AG08396 (cell line): Measurements from ENCODE around the gene ZNF205.
"Not testable (repeated sequence)": the region's sequence is repeated elsewhere in the genome, so short reads cannot be mapped to it uniquely, and the experiment has no call there.

Experiments
- DNase-seq: peaks from one replicate; pipeline ENCODE4 v3.0.0; 2012; ENCODE audit warnings: low spot score, mixed read lengths

ZNF205 gene

DNA sequence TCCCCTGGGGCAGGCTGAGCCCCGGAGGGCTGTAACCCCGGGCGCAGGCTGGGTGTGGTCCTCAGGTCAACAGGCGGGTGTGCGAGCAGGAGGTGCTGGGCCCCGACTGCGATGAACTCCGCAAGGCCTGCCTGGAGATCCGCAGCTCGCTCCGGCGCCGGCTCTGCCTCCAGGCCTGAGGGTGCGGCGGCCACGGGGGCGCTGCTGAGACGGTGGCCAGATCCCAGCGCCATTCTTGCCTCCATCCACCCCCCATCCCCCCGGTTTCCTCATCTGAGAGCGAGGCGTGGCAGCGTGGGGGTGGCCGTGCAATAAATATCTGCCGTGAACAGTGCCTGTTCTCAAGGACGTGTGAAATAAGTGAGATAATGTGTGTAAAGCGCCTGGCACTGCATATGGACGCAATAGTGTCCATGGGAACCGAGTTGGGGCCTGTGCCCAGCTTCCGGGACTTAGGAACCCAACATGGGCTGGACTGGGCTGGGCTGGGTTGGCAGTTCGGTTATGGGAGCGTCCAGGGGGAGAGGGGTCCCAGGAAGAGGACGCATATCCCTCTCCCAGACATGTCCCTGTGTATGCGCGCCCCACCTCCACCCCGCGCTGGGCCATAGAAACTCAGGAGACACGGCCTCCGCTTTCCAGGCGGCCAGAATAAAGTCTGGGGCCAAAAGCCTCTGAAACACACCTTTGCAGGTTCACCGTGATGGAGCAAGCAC lies 37.4 kb downstream of the ZNF205 start:
- DNase-seq: peak; percentile 75

- peak; percentile 99 for DNase-seq
Measured at GRCh38 chr16:3150346-3151218, 38.2 kb downstream of the ZNF205 start.

DNA sequence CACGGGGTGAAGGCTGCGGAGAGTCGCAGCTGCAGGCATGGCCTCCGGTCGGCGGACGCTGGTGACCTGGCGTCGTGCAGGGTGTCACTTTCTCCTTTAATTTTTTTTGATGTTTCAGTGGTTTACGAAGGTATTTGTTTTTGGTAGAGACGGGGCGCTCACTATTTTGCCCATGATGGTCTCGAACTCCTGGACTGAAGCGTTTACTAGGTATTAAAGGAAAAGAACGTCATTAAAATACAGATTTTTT lies 39.6 kb downstream of the ZNF205 start:
- no peak for DNase-seq

DNA sequence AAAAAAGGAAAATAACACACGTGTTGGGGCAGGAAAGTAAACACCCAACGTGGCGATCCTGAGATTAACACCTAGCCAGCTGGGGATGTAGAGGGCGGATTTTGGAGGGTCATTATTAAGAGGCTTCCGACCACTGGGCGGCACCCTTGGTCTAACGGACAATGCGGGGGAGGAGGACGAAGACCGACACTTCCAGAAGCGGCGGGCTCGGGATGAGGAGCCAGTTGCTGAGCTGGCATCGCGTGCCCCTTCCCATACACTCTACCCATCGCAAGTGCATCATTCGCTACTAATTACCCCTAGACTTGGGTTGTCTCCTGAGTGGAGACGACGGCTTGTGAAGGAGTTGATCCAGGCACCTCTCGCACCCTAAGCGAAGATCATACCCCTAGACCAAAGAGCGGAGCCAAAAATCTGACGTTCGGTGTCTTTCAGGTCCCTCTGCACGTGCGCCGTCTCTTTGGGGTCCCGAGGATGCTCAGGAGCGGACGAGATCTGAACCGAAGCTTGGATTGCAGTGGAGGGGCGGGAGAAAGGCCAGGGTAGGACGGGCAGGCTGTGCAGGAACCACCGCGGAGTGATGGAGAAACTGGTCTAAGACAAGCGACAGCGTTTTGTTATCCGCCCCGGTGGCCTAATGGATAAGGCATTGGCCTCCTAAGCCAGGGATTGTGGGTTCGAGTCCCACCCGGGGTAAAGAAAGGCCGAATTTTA lies 40.0 kb downstream of the ZNF205 start:
- DNase-seq: peak; percentile 76

- DNase-seq: no peak
Measured at GRCh38 chr16:3152991-3153368, 40.6 kb downstream of the ZNF205 start.

GRCh38 chr16:3155181-3155580 lies 42.8 kb downstream of the ZNF205 start:
- no peak for DNase-seq

DNA sequence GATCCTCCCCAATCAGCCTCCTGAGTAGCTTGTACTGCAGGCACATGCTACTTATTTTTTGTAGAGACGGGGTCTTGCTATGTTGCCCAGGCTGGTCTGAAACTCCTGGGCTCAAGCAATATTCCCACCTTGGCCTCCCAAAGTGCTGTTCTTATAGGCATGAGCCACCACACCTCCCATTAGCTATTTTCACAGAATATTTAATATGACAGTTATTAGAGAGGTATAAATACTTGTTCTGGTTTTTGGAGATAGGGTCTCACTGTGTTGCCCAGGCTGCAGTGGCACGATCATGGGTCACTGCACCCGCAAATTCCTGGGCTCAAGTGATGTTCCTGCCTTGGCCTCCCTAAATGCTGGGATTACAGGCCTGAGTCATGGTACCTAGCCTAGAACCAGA lies 43.6 kb downstream of the ZNF205 start:
- DNase-seq: no peak

- DNase-seq: peak; percentile 77
Measured at GRCh38 chr16:3157229-3158025, 45.0 kb downstream of the ZNF205 start.

GRCh38 chr16:3158026-3158509 lies 45.7 kb downstream of the ZNF205 start:
- no peak for DNase-seq

GRCh38 chr16:3158510-3159314 lies 46.3 kb downstream of the ZNF205 start:
- DNase-seq: peak; percentile 94

DNA sequence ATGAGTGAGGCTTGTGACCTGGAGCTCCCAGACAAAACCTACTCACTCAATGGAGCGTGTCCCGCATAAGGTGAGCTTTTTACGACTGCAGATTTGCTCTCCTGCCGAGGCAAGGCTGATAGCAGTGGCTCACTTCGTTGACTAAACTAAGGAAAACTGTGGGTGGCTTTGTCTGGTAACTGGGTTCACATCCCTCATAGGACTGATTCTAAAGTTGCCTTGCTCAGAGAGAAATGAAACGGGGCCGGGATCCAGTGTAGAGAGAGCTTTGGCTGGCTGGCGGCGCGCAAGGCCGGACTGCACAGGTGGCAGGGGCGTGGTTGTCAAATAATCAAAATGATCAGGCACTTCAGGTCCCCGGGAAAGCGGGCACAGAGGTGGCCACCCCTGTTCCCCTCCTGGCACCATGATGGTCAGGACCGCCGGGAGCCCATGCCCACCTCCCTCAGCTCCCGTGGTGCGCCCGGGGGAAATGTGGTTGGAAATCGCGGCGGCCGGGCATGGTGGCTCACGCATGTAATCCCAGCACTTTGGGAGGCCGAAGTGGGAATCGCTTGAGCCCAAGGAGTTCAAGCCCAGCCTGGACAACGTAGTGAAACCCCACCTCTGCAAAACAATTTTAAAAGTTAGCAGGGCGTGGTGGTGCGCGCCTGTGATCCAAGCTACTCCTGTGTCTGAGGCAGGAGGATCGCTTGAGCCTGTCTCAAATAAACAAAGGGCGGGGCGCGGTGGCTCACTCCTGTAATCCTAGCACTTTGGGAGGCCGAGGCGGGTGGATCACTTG lies 49.0 kb downstream of the ZNF205 start:
- DNase-seq: no peak

GRCh38 chr16:3164121-3164991 lies 52.0 kb downstream of the ZNF205 start:
- no peak for DNase-seq

- DNase-seq: no peak
Measured at GRCh38 chr16:3165111-3165822, 52.9 kb downstream of the ZNF205 start.

GRCh38 chr16:3166505-3166886 lies 54.1 kb downstream of the ZNF205 start:
- no peak for DNase-seq

DNA sequence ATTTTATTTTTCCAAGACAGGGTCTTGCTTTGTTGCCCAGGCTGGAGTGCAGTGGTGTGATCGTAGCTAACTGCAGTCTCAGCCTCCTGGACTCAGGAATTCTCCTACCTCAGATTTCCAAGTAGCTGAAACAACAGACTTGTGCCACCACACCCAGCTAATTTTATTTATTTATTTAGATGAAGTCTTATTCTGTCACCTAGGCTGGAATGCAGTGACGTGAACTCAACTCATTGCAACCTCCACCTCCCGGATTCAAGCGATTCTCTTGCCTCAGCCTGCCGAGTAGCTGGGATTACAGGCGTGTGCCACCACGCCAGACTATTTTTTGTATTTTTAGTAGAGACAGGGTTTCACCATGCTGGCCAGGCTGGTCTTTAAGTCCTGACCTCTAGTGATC lies 56.3 kb downstream of the ZNF205 start:
- not testable (repeated sequence) for DNase-seq
